HG02884 (cell line): ENCODE results near the gene SLC30A9.

Source experiments
- ATAC-seq: cut with Tn5 transposase; IDR thresholded peaks from one replicate; pipeline ENCODE4 v1.9.1; 2021; ENCODE audit warnings: mild to moderate bottlenecking, moderate library complexity; ENCODE audit not compliant: unreplicated experiment

Gene SLC30A9

DNA sequence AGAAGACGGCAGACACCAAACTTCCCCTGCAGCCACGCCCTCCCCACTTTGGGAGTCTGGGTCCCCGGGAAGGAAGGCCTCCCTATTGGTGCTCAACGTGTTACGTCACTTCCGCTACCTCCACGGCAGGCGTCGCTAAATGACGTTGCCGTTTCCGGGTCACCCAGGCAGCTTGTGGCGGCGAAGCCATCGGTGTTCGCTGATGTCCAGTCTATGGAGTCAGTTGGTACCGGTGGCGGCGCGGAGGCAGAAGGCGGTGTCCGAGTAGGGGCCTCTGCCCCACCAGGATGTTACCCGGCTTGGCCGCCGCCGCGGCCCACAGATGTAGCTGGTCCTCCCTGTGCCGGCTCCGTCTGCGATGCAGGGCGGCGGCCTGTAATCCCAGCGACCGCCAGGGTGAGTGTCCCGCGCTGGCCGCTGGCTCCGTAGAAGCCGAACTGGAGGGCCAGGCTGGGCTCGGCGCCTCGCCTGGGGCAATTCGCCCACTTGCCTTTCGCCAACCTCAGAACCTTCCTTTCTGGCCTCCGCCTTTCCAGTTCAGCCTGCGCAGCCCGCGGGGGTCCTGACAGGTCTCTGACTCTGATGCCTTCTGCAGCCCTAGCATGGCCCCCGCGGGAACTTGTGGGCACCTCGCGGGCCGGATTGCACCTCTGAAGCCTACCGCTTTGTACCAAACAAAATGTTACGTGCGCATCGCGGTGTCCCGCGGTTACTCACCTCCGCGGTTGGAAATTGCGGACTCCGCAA lies at the start of gene SLC30A9:
Gene SLC30A9 (plus strand): TSS at position 166 of the 747 bp plus-strand sequence. CDS start 122 bp downstream, at position 288.
- ATAC-seq: peak; percentile 99

DNA sequence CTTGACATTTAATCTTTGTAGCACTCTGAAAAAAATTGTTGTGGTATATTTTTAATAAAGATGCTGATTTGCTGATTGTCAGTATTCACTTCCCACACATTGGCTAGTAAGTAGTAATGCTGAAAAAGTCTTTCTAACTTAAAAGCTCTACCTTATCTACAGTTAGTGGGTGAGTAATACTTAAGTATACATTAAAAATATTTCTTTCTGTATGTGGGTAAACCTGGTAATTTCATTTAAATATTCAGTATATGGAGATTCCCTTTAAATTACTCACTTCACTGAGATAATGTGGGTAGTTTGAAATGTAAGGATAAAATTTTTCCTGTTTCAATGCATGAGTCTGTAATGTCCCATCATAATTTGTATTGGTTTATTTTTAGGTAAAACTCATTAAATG lies 49.5 kb upstream of the SLC30A9 start:
- ATAC-seq: no peak

GRCh38 chr4:41943506-41943905 lies 46.8 kb upstream of the SLC30A9 start:
- no peak for ATAC-seq

- no peak for ATAC-seq
Observed at GRCh38 chr4:41944089-41944488, 46.2 kb upstream of the SLC30A9 start.

GRCh38 chr4:41949531-41949930 lies 40.8 kb upstream of the SLC30A9 start:
- no peak for ATAC-seq

- ATAC-seq: no peak
Observed at GRCh38 chr4:41957634-41958033, 32.7 kb upstream of the SLC30A9 start.

DNA sequence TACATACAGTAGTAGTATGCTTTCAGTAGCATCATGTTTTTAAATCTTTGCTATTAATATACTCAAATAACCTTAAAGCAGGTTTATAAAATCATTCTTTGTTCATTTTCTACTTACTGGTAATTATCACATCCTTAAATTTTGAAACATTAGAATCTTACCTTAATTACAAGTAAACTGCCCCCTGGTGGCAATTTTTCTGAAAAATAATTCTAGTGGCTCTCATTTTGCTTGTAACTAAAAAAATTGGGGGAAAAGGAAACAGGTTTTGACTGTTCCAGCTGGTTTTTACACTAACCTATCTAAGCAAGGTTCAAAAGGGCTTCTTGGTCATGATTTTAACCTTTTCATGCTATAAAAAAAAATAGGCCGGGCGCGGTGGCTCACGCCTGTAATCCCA lies 27.2 kb upstream of the SLC30A9 start:
- ATAC-seq: no peak

DNA sequence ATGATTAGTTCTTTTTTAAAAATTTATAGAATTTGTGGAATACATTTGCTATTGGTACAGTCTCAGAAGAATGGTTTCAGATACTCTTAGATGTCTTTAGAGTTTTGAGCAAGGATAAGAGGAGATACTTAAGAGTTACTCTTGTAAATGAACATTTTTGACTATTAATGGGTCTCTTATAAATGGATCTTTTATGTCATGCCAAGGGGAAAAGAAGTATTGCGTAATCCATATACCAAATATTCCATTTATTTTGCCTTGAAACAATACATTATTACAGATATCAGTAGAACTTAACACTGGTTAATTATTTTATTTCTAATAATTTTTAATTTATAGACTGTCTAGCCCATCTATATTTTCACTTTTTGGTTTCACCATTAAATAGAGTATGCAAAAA lies 25.9 kb upstream of the SLC30A9 start:
- ATAC-seq: no peak

DNA sequence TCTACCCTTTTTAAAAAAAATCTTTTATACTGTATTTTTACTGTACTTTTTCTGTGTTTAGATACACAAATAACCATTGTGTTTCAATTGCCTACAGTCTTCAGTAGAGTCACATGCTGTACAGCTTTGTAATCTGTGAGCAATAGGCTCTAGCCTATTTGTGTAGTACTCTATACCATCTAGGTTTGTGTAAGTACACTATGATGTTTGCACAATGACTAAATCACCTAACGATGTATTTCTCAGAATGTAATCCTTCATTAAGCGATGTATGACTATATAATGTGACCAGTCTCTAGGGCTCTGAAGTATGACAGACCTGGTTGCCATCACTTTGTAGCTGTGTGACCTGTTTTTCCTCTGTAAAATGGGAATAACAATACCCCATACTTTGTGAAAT lies 22.9 kb upstream of the SLC30A9 start:
- ATAC-seq: no peak

GRCh38 chr4:41969671-41970070 lies 20.7 kb upstream of the SLC30A9 start:
- no peak for ATAC-seq

- no peak for ATAC-seq
Observed at GRCh38 chr4:41975341-41975740, 15.0 kb upstream of the SLC30A9 start.

DNA sequence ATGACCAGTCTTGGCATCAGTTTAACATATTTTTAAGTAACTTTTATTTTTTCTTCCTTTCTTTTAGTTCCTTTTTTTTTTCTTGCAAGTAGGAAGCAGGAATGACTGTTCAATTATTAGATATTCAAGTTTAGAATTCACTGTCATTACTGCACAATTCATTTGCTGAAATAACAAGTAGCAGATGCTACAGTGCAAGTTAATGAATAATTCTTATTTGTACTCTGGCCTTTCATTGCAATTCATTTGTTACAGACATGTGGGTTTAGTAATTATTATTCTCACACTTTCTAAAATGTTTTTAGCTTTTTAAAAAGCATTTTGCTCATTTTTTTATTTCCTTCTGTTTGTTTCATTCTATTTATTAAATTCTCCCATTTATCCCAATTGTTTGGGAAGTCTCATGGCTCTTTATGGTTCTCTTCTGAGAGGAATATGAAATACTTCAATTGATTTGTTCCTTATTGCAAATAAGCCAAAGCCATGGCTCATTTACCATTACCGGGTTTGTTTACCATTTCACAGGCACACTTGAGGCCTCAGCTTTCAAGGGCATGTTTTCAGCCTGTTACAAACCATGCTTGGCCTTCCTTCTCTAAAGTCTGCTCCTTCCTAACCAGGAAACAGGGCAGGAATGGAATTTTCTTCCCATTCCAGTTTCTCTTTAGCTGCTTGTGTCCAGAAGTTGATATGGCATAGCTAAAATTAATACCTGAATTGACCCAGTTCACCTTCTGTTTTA lies 13.4 kb upstream of the SLC30A9 start:
- ATAC-seq: no peak

DNA sequence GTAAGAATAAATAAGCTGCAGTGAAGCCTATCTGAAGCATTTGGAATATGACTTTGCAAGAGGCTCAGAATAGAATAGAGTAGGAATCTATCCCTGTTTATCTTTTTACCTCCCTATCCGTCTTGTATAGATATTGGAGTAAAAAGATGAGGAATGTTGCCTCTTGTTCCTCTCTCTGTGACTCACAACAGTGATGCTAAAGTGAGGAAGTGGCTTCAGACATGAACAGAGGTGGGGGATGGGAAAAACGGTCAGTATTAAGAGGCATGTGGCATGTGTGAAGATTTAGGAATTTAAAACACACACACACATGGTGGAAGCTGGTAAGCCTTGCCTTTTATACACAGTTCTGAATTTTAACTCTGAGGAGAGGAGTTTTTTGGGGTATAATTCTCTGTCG lies 12.6 kb upstream of the SLC30A9 start:
- ATAC-seq: no peak

GRCh38 chr4:41981456-41981855 lies 8.9 kb upstream of the SLC30A9 start, which contains the start of gene DCAF4L1:
Gene DCAF4L1 (plus strand): TSS chr4:41981756. CDS start chr4:41981793, 37 bp downstream.
- no peak for ATAC-seq

DNA sequence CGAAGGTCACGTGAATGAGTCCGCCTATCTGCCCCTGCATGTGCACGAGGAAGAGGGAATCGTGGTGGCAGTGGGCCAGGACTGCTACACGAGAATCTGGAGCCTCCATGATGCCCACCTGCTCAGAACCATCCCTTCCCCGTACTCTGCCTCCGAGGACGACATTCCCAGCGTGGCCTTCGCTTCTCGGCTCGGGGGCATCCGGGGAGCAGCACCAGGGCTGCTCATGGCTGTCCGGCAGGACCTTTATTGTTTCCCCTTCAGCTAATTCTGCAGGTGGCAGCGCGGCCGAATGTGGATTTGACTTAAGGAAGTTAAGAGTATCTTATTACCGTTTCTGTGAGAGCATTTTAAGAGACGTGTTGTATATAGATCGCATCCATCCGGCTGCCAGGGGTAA lies 7.6 kb upstream of the SLC30A9 start:
- ATAC-seq: no peak

DNA sequence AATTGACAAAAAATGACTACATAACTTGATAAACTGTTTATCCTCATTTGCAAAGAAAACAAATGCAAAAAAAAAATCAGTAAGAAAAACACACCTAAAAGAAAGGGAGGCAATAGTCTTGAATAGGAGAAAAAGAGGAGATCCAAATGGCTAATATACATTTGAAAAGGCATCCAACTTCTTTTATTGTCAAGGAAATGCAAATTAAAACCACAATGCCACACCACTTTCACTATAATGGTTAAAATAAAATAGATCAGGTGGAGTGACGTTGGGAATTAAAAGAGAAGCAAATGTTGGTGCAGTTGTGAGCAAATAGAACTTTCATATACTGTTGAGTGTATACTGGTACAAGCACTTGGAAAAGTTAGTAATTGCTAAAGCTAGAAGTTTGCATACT lies 5.2 kb upstream of the SLC30A9 start:
- no peak for ATAC-seq

DNA sequence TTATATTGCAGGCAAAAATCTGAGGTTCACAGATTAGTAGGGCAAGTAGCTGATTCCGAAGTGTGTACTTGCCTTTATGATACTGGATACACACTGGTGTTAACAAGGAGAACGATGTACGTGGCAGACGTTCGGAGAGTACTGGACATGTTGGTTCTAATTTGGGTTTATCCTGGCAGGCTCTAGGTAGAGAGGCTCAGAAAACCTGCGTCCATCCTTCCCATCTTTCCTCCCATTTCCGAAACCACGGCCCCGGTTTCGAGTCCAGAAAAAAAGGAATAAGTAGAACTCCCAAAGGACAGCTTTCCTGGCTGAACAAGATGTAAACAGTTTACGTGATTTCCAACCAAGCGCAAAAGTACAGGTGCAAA lies 351 bp upstream of the SLC30A9 start:
- ATAC-seq: peak; percentile 13

GRCh38 chr4:41991916-41992767 lies 1.8 kb downstream of the SLC30A9 start:
- no peak for ATAC-seq

GRCh38 chr4:41992967-41993857 lies 2.9 kb downstream of the SLC30A9 start:
- no peak for ATAC-seq

GRCh38 chr4:41994461-41994985 lies 4.2 kb downstream of the SLC30A9 start:
- ATAC-seq: no peak
